CD4-positive, alpha-beta T cell treated with Interferon gamma for 1 hour (primary cell): ENCODE data around the gene NUPR2.
A peak's percentile ranks its signal among the peaks of the same experiment; 100 is the strongest.
"Not testable (repeated sequence)": the region's sequence is repeated elsewhere in the genome, so short reads cannot be mapped to it uniquely, and the experiment has no call there.

Source experiments
- DNase-seq: peaks from one replicate; pipeline ENCODE4 v3.0.0-alpha.2; 2020

NUPR2 gene, protein sequence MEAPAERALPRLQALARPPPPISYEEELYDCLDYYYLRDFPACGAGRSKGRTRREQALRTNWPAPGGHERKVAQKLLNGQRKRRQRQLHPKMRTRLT

DNA sequence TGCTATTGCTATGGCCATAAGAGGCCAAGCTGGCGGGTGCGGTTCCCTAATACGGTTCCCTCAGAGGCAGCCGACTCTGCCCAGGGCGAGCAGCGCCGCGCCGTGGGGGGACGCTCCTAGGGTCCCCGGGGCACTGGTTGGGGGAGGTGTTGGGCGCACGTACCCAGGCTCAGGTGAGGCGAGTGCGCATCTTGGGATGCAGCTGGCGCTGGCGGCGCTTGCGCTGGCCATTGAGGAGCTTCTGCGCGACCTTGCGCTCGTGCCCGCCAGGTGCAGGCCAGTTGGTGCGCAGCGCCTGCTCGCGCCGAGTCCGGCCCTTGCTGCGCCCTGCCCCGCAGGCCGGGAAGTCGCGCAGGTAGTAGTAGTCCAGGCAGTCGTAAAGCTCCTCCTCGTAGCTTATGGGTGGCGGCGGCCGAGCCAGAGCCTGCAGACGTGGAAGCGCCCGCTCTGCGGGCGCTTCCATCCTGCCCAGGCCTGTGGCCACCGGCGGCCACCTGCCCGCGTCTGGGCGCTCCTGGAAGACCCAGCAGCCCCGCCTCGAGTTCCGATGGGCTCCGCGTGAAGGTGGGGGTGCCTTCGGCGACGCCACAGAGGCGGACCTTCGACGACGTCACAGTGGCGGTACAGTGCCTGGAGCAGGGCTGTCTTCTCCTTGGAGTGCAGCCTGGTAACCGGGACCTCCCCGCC is at the start of gene NUPR2:
Gene NUPR2 (minus strand): TSS at position 566 of the 687 bp plus-strand sequence. CDS start 103 bp downstream, at position 463.
- DNase-seq: no peak

DNA sequence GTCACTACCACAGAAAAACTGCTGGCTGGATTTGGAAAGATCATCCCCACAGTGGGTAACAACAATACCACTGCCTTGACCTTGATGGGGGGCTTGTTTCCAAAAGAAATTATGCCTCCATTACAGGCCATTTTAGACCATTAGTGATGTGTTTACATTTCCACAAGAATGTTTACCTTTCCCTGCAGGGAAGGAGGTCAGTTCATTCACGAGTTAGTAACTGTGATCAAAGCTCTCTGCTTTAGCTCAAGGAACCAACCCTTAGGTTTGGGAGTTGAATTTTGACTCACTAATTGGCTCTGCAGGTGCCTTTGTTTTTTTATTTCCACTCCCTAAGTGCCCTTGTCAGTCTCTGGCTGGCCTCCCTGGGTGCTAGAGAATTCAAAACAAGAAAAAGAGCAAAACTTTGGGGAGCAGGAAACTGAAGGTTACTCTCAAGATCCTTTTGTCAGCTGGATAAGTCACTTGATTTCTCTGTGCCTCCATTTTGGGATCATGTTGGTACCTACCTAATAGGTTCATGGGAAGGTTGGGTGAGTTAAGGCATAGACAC is 41.1 kb upstream of the NUPR2 start:
- no peak for DNase-seq

DNA sequence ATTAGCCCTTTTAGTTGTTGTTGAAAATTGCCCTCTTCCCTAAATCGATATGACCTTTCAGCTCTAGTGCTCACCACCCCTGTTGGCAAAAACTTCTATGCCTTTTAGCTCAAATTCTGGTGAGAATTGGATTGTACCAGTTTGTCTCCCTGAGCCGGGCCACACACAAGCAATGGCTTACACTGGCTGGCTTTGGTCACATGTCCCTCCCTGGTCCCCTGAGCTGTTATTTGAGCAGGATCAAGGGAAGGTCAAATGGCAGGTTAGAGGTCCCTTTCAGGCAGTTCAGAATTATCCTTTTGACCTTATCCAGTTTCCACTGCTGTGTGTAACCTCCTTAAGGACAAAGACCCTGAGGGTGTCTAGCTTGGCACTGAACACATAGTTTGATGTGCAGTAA is 14.8 kb upstream of the NUPR2 start:
- DNase-seq: not testable (repeated sequence)

DNA sequence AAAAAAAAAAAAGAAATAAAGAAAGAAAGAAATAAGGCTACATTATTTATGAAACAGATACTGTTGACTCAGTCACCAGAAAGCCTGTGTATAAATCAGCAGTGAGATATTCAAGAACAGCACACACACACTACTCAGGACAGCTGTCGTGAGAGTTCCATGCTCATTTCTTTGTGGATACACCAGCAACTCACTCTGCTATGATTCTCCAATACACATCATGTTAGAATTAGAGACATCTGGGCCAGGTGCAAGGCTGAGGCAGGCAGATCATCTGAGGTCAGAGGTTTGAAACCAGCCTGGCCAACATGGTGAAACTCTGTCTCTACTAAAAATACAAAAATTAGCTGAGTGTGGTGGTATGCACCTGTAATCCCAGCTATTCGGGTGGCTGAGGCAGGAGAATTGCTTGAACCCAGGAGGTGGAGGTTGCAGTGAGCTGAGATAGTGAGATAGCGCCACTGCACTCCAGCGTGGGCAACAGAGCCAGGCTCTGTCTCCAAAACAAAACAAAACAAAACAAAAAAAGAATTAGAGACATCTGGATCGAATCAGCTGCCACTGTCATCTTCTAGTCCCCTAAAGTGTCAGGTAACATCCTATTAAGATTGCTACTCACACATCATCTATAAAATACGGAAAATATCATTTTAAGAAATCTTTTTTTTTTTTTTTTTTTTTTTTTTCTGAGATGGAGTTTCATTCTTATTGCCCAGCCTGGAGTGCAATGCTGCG is 11.2 kb upstream of the NUPR2 start:
- DNase-seq: no peak

DNA sequence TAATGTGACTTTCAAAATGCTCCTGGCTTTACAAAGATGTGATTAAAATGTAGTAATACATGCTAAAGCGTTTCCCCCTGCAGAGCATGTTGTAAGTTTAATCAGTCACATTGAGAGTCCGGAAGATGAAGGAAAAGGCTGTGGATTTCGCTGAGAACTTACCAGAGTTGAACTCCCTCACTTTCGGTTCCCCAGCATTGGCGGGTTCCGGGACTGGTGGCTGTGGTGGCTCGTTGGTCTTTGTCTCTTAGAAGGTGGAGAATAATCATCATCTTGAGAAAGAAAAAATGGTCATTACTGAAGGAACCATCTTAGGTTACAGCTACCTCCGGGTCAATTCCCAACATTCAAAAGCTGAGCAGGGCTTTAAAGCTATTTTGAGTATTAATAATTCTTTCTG is 9.6 kb upstream of the NUPR2 start:
- no peak for DNase-seq

DNA sequence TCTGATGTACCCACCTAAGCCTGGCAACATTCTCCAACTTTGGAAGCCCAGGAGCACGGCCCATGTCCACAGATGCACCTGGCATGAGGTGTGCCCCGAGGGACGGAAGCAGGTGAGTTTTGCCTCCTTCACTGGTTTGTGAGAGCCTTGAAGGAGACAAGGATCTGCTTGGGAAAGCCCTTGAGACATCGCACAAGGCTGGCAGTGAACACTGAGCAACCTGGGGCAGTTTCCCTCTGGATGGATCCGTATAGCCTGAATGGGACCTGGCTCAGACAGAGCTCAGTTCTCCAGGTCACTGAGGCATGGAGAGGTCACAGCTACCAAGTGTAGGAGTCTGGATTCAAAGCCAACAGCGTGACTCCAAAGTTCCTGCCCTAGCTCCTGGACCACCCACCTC is 8.8 kb upstream of the NUPR2 start:
- DNase-seq: no peak

DNA sequence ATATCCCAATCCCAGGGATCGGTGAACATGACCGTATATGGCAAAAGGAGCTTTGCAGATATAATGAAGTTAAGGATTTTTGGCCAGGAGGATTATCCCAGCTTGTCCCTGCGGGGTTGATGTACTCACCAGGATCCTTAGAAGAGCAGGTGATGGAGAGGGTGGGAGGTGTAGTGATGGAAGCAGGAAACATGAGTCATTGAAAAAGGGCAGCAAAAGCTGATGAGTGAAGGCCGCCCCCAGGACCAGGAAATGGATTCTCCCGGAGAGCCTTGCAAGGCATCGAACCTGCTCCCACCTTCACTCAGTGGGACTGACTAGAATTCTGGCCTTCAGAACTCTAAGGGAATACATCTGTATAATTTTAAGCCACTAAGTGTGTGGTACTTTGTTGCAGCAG is 5.2 kb upstream of the NUPR2 start:
- no peak for DNase-seq

DNA sequence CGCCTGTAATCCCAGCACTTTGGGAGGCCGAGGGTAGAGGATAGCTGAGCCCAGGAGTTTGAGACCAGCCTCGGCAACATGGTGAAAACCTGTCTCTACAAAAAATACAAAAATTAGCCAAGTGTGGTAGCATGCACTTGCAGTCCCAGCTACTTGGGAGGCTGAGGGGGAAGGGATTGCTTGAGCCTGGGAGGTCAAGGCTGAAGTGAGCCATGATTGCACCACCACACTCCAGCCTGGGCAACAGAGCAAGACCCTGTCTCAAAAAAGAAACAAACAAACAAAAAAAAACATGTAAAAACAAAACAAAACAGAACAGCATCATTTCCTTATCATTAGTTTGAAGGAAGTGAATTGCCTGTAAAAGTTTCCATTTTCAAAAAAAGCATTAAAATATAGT is 4.0 kb downstream of the NUPR2 start:
- not testable (repeated sequence) for DNase-seq

DNA sequence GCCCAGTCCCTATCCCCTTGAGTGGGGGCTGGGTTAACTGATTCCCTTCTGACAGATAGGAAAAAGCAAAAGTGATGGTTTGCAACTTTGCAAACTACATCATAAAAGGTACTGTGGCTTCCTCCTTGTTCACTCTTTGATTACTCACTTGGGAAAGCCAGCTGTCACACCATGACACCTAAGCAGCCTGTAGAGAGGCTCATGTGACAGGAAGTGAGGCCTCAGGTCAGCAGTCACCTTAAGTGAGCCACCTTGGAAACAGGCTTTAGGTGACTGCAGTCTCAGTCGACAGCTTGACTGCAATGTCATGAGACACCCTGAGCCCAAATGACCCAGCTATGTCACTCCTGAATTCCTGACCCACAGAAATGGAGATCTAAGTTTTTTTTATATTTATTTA is 5.6 kb downstream of the NUPR2 start:
- no peak for DNase-seq

DNA sequence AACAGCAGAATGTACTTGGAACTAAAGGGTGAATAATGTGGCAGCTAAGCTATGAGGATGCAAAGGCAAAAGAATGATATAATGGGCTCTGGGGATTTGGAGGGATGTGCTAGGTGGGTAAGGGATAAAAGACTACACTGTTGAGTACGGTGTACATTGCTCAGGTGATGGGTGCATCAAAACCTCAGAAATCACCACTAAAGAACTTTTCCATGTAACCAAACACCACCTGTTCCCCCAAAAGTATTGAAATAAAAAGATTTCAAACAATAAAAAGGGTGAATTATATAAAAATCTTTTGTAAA is 8.3 kb downstream of the NUPR2 start:
- no peak for DNase-seq

DNA sequence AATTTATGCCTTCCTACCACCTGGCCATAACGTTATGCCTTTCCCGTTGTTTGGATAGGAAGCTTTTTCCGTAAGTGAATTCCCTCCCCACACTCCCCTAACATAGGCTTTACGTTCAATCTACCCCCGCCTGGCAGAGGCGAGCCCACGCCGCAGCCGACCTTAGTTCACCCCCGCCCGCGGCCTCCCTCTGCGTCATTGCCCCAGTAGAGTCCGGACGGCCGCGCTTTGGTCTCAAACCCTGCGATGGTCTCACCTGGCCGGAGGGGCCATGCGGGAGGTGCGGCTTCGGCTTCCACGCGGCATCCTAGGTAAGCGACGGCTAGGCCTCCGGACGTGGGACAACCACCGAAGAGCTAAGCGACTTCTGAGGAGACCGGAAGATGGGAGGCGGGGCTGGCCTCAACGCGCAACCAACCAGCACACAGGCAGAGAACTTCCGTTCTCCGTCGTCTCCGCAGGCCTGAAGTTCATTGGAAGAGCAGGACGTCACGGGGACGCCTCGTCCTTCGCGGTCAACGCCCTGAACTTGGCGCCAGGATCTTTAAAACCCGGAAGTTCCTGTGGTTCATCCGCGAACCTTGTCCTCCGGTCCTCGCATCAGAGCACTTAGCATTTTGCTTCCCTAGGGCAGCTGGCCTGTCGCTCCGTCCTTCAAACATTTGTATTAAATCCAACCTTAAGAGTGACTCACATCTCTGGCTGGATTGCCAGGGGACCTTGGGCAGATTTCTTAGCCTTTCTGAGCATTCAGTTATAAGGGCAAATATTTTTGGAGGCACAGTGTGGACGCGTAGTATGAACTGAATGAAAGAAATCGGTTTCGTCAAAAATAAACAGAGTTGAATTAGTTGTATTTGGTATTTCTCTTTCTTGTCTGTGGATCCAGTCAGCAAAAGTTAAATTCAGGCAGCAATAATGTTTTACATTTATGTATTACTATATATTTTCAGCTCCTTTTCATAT is 9.8 kb downstream of the NUPR2 start, which contains the start of gene CHCHD2:
Gene CHCHD2 (minus strand): TSS at position 369 of the 966 bp plus-strand sequence. CDS start 63 bp downstream, at position 306.
- peak; percentile 97 for DNase-seq

DNA sequence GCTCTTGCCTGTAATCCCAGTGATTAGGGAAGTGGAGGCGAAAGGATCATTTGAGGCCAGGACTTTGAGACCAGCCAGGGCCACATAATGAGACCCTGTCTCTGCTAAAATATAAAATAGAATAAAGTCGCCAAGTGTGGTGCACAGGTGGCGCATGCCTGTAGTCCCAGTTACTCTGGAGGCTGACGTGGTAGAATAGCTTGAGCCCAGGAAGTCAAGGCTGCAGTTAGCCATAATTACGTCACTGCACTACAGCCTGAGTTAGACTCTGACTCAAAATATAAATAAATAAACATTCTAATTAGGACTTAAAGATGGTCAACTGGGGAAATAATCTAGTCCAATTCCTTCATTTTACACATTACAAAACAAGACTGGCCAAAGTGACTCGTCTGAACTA is 10.7 kb downstream of the NUPR2 start:
- DNase-seq: peak; percentile 47

DNA sequence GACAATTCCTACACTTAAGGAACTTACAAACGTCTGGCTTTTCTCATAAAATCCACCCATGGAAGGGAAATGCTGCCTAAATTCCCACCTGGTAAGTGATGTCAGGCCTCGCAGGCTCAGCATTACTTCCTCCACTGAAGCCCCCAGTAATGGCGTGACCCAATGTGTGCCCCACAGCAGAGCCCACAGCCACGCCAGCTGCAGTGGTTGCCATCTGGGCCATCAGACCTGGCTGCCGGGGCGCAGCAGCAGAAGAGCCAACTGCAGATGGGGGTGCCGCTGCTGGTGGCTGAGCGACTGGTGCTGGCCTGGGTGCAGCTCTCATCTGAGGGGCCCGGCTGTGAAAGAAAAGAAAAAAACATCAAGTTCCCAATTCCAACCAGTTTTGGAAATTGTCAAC is 12.1 kb downstream of the NUPR2 start:
- DNase-seq: not testable (repeated sequence)

DNA sequence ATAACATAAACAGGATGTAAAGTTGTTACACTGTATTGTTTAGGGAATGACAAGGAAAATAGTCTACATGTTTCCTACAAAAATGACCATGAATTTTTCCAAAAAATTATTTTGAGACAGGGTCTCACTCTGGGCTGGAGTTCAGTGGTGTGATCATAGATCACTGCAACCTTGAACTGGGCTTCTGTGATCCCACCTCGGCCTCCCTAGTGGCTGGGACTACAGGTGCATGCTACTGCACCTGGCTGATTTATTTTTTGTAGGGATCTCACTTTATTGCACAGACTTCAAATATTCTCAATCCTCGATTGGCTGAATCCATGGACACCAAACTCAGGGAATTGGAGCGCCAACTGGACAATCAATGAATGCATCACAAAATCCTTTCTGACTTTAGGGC is 16.6 kb downstream of the NUPR2 start:
- no peak for DNase-seq

DNA sequence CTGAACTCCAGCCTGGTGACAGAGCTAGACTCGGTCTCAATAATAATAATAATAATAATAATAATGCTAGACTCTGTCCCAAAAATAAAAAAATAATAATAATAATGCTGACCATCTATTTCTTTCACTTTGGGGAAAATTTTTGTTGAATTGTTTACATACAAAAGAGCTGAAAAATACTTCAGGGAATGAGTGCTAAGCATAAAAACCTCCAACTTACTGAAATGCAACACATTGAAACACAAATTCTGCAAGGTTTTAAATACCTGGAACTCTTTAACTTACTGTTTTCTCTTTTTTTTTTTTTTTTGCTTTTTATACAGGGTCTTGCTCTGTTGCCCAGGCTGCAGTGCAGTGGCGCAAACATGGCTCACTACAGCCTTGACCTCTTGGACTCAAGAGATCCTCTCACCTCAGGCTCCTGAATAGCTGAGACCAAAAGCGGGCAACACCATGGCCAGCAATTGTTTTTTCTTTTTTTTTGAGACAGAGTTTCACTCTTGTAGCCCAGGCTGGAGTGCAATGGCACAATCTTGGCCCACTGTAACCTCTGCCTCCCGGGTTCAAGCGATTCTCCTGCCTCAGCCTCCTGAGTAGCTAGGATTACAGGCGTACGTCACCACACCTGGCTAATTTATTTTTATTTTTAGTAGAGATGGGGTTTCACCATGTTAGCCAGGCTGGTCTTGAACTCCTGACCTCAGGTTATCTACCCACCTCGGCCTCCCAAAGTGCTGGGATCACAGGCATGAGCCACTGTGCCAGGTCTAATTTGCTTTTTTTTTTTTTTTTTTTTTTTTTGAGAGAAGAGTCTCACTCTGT is 17.8 kb downstream of the NUPR2 start:
- not testable (repeated sequence) for DNase-seq

DNA sequence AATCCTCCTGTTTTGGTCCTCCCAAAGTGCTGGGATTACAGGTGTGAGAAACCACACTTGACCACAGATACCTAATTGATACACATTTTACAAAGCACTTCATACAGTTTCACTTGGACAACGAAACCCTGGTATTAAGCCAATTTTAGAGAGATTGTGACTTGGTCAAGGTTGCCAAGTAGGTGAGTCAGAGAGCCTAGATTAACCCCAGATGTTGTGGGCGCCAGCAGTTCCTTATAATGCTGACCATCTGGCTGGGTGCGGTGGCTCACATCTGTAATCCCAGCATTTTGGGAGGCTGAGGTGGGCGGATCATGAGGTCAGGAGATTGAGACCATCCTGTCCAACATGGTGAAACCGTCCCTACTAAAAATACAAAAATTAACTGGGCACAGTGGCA is 18.5 kb downstream of the NUPR2 start:
- no peak for DNase-seq

DNA sequence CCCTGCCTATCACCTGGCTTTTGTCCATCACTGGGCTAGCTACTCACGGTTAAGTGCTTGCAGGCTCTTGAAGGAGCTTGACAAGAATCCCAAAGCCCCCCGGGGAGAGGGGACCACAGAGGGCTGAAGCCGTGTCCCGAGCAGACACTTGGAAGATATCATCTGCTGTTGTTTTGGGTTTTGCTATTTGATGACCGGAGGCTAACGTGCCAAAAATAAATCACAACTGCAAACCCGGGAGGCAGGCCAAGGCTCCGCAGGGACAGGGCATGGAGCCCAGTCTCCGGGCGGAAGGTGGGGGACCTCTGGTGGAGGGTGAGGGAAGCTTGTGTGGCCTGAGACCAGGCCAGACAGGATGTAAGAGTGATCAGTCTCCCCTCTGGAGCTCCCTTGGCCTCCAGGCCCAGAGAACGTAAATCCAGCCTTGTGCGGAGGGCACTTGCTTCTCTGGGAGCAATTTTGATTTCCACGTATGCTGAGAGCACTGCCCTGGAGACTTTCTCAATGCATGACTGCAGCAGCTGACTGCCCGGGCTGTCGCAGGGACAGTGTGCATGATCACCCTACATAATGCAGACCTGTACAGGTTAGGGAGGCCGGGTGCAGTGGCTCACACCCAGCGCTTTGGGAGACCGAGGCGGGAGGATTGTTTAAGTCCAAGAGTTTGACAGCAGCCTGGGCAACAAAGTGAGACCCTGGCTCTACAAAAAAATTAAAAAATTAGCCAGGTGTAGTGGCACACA is 23.3 kb downstream of the NUPR2 start, which contains the start of gene PHKG1:
Gene PHKG1 (minus strand): TSS at position 164 of the 743 bp plus-strand sequence. CDS start 4,011 bp downstream, outside the sequence.
- DNase-seq: no peak

DNA sequence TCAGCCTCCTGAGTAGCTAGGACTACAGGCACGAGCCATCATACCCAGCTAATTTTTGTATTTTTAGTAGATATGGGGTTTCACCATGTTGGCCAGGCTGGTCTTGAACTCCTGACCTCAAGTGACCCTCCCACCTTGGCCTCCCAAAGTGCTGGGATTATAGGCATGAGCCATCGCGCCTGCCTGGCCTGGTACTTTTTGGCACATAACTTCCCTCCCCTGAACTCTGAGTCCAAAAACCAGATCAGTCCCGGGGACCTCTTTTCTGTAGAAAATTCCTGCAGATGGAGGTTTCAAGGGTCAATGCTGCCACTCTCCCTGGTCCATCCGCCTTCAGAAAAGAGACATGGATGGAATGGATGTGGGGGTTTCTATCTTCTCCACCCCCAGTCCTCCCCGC is 23.8 kb downstream of the NUPR2 start:
- not testable (repeated sequence) for DNase-seq

DNA sequence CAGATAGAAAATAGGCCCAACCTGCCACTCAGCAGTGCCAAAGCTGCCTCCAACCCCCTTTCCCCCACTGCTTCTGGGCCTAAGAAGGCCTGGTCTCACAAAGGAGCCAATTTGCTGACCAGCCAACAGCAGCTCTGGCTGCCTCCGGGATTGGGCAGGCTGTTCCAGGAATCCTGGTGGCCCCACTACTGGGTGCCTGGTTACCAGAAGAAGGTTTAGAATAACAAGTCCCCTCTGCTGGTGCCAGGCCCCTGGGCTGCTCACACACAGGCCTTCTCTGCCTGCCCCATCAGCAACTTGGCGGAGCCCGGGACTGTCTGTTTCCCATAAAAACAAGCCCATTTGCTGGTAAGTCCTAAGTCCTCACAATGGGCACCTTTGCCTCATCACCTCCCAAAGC is 24.6 kb downstream of the NUPR2 start:
- DNase-seq: no peak

DNA sequence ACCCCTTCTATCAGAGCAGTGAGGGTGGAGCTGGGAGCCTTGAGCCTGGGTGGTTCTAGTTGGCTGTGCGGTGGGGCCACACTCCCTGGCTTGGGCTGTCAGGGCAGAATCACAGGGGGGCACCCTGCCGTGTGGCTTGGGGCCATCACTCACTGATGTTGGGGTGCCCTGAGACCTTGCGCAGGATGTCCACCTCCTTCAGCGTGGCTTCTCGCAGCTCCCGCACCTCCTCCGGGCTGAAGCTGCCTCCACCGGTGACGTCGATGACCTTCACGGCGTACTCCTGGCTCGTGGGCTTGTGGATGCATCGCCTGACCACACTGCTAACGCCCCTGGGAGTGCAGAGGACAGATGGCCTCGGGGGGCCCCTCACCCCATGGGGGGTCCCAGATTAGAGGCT is 28.8 kb downstream of the NUPR2 start:
- DNase-seq: no peak

DNA sequence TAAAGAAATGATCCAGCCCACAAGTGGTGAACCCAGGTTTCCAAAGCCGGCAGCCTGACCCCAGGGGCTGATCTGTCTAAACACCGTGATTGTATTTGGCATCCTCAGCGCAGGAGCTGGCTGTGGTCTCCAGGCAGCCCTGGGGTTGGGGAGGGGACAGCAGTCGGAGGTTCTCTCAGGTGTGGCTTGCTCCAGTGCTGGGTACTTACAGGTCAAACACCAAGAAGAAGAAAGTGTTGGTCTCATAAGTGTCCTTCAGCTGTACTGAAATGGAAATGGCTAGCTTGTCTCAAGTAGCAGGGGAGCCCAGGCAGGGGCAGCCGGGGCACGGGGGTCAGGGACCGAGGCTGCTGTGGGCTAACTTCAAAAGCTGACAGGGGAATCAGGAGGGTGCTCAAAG is 29.5 kb downstream of the NUPR2 start:
- no peak for DNase-seq
